Inferior parietal cortex (tissue), 1 donor: Measurements from ENCODE around the gene FBLN7.
"Not testable (repeated sequence)": the region's sequence is repeated elsewhere in the genome, so short reads cannot be mapped to it uniquely, and the experiment has no call there.

ENCODE experiments used
- DNase-seq: peaks from one replicate; pipeline ENCODE4 v3.0.0-alpha.2; 2016; ENCODE audit errors: extremely low spot score

Gene FBLN7

DNA sequence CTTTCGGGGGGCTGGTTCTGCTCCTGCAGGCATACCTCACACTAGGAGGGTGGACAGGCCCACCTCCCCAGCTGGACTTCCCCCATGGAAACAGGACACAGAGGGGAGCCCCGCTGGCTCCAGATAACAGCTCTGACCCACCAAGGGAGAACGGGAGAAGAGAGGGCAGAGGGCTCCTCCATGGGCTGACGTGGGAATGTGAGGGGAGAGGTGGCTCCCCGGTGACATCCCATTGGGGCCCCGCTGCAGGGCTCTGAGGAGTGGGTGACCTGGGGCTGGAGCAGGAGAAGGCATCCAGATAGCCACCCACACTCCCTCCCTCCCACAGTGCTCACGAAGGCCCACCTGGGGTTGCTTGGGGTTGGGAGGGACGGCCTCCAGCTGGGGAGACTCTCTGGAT lies 45.9 kb downstream of the FBLN7 start:
- no peak for DNase-seq

DNA sequence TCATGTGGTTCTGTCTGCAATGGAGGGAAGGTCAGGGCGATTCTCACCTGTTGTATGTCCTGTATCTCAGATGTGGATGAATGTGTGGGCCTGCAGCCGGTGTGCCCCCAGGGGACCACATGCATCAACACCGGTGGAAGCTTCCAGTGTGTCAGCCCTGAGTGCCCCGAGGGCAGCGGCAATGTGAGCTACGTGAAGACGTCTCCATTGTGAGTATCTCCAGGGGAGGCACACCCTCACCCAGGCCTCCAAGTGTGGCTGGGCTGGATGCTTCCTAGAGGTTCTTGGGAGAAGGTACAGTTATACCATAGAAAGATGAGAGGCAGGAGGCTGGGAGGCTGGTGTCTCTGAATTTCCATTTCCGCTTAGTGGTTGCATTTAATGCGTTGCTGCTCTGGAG lies 46.9 kb downstream of the FBLN7 start:
- DNase-seq, result no peak

DNA sequence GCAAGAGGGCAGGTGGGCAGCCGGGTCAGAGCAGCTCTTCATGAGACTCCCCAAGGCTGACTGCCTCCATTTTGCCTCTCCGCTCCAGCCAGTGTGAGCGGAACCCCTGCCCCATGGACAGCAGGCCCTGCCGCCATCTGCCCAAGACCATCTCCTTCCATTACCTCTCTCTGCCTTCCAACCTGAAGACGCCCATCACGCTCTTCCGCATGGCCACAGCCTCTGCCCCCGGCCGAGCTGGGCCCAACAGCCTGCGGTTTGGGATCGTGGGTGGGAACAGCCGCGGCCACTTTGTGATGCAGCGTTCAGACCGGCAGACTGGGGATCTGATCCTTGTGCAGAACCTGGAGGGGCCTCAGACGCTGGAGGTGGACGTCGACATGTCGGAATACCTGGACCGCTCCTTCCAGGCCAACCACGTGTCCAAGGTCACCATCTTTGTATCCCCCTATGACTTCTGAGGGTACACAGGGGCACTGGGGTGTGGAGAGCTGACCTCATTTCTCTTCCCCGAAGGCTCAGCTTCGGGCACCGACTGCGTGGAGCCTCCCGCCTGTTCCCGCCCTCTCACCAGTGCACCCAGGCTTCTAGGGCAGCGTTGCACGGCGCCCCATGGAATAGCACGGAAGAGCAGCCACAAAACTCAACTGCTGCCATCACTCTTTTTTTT lies 49.0 kb downstream of the FBLN7 start:
- DNase-seq, result no peak

DNA sequence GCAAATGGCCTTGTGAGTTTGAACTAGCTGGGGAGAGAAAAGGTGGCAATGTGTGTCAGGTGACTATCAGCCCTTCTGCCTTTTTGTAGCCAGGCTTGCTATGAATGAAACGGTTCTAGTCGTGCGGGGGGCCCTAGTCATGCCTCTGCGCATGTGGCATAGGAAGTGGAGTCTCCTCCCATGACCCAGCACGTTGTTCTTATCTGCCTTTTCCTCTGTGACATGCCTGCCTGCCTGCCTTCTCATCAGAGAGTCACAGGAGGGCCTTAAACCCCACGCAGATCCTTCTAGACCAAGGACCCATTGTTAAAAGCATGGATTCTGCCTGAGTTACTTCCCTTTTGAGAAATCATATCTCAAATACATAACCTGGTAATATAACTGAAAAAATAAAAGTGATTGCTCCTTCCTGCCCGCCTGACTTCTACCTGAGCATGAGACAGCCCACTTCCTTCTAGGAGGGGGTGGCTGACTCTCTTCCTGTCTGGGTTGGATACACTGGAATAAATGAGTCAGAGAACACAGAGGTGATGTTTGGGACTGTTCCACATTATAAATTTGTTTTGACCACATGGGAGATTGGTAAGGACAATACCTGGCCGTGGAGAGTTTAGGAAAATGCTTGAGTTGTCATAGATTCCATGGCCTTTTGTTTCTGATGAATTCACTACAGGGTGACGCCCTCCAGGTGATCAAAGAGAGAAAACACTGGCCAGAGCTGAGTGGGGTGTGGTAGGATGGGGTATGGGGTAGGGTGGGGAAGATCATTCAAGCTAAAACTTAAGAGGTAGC lies 49.8 kb downstream of the FBLN7 start:
- DNase-seq, result no peak

DNA sequence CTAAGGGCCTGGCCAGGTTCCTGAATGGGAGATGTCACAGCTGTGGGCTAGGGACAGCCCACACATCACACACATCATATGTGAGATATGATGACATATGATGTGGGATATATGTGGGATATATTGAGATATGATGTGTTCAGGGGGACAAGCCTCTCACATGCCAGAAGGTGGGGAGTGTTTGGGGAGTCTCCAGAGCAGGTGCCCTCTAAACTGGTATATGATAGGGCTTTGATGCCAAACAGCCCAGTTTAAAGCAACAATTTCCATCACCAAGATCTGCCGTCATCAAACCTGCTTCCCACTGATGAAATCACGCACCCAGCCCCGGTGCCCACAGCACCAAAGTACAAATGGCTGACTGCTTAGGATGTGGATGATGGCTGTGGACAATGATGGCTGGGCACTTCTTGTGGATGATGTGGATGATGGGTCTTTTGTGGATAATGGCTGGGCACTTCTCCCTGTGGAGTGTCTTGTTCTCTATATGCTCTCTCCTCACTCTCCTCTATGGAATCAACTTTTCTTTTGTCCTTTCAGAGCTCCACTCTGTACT lies 50.9 kb downstream of the FBLN7 start:
- no peak for DNase-seq

DNA sequence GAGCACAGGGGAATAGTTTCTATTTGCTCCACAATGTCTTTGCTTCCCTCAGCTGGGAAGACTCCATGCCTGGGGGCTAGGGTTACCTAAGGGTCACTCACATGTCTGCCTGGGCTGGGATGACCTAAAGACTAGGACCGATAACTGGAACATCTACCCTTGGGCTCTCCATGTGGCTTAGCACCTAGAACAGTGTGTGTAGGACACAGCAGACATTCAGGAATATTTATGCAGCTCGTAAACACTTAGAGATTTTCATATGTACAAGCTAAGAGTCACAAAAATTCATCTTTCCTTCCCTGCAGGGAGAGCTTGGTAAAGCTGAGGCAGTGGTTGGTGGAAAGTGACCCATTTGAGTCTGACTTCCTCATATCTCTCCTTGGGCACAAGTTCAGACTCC lies 55.8 kb downstream of the FBLN7 start:
- no peak for DNase-seq

DNA sequence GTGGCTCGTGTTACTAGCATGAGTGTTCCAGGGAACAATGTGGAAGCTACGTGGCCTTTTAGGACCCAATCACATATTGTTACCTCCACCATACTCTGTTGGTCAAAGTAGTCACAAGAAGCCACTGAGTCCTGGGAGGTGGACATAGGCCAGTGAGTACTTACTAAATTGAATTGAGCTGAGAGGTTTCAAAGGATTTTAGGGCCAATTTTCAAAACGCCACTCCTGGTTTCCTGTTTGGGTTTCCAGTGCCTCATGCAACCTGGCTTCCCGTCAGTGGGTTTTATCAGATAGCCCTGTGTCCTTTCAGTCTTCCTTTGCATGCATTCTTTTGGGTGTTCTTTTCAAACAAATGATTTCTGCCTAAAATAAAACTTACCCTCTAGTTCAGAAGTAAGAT lies 56.3 kb downstream of the FBLN7 start:
- no peak for DNase-seq

DNA sequence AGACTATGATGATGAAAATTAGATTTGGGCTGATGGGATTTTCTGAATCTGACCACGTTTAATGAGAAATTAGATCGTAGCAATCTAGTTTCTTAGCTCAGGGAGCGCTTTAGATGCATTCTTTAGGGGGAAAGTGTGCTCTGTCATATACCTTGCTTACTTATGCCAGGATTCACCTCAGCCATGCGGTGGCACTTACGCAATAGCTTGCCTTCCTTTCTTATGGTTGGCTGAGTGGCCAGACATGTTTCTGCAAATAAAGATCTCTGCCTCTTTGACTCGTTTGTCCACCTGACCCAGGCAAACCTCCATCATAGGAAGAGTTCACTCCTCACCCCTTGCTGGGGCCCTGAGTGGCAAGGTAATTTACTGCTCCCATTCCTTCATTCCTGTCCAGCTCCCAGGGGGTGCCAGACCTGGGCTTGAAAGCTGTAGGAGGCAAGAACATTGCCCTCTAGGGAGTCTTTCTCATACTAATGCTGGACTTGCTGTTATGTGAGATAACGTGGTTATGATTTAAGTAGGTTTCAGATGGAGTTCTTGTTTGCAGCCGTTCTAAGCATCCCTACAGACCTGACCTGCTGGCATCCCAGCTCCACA lies 57.1 kb downstream of the FBLN7 start:
- no peak for DNase-seq

DNA sequence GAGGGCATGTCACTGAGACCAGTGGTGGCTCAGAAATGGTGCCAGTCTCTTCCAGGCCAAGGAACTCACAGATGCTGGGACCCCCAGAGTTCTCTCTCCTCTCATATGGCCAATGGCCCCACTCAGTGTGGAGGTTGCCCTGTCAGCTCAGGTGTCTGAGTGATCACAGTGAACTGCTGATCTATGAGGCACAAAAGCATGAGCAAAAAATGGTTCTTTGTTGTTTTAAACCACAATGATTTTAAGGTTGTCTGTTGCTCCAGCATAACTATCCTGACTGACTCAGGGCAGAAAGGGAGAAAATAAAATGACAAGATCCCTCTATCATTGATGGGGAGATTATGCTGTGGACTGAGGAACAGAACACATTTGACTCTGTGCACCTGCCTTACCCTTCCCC lies 57.8 kb downstream of the FBLN7 start:
- DNase-seq, result no peak

DNA sequence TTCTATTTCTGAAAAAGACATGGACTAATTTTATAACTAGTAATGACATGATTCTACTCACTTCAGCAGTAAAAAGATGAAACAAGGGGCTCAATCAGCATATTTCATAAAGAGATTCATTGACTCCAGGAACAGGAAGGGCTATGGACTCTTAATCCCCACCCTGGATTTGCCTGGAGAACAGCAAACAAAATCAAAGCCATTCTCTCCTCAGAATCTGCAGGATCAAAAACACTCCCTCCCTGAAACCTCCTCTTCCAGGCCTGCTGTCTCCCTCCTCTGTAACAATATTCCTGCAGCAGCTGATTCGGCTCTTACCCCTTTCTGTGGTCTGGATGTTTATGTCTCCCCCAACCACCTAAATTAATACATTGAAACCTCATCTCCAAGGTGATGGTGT lies 59.7 kb downstream of the FBLN7 start:
- DNase-seq, result no peak

DNA sequence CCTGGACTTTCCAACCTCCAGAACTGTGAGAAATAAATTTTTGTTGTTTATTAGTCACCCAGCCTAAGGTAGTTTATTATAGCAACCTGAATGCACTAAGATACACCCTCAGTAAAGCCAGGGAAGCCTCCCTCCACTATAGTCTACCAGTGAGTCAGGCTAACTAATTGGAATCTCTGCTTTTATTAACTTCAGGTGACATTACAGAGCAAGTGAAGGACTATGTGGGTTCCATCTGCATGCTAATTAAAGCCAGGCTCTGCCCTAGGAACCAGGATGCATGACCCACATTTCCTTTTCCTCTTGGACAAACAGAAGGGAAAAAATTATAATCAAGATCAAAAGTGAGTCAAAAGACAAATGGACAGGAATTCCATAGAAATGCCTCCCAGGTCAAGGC lies 60.6 kb downstream of the FBLN7 start:
- no peak for DNase-seq

DNA sequence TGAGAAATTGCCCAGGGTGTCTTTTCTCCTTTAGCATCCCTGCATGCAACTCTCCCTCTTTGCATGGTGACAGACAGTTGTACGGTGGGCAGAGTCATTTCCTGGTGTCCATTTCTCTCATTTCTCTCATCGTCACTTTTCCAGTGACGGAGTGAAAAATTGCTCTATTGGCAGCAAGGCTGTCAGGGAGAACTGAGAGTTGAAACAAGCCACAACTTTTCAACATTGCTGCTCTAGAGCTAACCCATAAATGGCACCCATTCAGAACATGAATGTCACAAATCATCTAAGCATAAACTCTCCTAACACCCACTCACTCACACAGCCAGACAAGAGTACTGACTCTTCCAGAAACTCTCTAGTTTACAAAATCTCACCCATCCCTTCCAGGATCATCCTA lies 61.0 kb downstream of the FBLN7 start:
- DNase-seq, result no peak

DNA sequence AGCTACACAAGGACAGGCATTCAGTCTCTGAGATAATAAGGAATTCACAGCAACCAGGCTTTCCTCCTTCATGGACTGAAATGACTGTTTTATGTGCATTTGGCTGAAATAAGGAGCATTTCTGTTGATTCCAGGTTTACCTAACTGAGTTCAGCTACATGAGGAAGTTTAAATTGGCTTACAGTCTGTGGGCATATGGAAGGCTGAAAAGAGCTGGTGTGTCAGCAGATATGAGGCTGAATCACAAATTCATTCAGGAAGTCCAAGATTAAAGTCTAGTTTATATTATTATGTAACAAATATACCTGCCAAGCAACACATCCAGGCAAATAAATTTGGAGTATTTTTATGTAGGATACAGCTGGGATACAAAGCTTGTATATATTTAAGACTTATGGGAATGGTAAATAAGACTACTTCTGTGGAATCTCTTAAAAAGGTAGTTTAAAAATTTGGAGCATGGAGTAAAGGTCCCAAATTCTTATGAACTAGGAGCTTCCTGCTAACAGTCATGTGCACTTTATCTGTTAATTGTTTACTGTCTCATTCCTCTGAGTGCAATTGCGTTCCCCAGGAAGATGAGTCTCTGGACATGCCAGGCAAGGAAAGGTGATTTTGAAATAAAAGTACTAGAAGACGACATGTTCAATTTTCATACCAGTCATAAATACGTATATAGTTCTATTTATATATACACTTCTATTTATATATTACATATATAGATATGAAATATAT lies 63.7 kb downstream of the FBLN7 start:
- DNase-seq, result no peak

DNA sequence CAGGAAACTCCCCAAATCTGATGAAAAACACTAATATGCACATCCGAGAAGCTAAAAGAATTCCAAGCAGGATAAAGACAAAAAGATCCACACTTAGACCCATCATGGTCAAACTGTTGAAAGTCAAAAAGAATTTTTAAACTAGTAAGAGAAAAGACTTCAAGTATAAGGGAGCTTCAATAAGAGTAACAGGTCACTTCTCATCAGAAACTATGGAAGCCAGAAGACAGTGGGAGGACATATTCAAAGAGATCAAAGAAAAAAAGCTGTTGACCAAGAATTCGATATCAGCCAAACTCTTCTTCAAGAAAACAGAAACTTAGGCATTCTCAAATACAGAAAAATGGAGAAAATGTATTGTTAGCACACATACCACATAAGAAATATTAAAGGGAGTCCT lies 66.2 kb downstream of the FBLN7 start:
- DNase-seq, result no peak

DNA sequence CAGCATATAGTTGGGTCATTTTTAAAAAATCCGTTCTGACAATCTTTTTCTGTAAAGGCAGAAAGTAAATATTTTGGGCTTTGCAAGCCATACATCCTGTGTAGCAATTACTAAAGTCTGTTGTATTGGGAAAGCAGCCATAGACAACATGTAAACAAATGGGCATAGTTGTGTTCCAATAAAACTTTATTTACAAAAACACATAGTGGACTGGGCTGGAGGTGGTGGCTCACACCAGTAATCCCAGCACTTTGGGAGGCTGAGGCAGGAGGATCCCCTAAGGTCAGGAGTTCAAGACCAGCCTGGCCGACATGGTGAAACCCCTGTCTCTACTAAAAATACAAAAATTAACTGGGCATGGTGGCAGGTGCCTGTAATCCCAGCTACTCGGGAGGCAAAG lies 69.7 kb downstream of the FBLN7 start:
- not testable (repeated sequence) for DNase-seq

DNA sequence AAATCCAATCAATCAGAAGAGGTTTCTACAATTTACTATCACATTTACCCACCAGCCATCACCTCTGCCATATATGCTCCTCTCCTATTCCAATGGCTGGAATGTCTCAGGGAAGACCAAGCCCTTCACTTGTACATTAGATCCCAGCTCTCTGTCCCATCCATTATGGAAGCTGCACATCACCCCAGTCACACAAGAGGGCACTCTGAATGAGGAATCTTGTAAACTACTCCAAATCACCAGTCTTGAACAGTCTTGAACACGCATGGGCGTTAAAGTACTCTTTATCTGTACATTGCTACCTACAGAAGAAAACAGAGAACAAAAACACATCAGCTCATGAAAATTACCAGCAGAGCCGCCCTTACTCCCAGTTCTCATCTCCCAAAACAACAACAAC lies 78.0 kb downstream of the FBLN7 start:
- no peak for DNase-seq

DNA sequence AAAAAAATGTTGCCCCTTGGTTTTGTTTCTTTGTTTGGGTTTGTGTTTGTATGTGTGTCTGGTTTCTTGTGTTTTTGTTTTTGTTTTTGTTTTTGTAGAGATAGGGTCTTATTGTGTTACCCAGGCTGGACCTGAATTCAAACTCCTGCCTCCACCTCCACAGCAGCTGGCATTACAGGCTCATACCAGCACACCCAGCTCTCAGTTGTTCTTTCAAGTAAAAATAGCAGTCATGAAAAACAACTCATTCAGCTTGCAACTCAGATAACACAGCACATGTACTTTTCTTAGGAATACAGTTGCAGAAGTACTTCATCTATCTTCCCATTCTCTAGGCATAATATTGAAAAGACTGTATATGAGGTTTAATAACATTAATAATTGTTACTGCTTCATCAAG lies 79.7 kb downstream of the FBLN7 start:
- no peak for DNase-seq

DNA sequence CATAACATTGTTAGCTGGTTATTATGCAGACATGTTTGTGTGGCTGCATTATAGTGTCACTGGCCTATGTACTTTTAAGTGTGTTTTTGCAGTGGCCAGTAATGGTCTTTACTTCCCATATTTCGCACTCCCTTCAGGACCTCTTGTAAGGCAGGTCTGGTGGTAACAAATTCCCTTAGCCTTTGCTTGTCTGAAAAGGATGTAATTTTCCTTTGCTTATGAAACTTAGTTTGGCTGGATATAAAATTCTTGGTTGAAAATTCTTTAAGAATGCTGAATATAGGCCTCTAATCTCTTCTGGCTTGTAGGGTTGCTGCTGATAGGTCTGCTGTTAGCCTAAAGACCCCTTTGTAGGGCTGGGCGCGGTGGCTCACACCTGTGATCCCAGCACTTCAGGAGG lies 82.0 kb downstream of the FBLN7 start:
- DNase-seq, result no peak

DNA sequence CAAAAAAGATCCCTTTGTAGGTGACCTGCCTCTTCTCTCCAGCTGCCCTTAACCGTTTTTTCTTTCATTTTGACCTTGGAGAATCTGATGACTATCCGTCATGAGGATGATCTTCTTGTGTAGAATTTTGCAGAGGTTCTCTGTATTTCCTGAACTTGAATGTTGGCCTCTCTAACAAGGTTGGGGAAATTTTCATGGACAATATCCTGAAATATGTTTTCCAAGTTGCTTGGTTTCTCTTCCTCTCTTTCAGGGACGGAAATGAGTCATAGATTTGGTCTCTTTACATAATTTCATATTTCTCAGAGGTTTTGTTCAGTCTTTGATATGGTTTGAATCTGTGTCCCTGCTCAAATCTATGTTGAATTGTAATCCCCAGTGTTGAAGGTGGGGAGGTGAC lies 82.6 kb downstream of the FBLN7 start:
- no peak for DNase-seq

DNA sequence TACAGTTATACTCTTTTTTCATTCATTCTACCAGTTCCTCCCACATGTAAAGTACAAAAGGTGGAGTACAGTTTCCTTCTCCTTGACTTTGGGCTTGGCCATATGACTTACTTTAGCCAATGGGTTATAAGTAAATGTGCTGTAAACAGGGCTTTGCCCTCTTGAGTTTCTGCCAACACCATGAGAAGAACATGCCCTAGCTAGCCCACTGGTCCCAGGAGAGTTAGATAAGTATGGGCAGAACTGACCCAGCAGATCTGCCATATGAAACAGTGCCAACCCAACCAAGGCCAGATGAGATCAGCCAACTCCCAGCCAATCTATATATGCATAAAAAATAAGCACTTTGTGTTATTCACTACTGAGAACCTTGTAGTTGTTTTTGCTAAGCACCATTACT lies 91.2 kb downstream of the FBLN7 start:
- DNase-seq, result no peak

DNA sequence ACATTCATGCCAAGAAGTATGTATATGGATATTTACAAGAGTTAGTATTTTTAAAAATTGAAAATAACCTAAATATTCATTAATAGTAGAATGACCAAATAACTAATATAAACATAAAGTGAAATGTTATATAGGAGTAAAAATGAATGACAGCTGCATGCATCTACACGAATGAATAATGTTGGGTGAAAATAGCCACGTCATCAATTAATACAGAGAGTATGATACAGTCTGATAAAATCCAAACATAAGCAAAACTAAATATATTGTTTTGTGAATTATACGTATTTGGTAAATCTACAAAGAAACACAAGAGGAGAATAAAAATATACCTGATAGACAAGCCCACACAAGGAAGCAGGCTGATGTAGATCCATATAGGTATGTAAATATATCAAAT lies 92.2 kb downstream of the FBLN7 start:
- no peak for DNase-seq
